H9 (cell line): Measurements from ENCODE around the gene TMEM165. TPM values are rescaled to one million over a fixed set of nuclear protein-coding genes. Genes with fewer than 3 reads are reported as not detected.

Source experiments
- DNase-seq: peaks from one replicate; pipeline ENCODE4 v3.0.0-alpha.2; 2017
- H2AFZ ChIP-seq: one replicate; pipeline ENCODE4 v1.6.1; 2013; ENCODE audit warnings: mild to moderate bottlenecking, low read length, control low read depth, moderate library complexity
- H2AK5ac ChIP-seq: 2 replicates; pipeline ENCODE4 v1.6.1; 2013; ENCODE audit warnings: low read length, control low read depth, mixed read lengths; ENCODE audit not compliant: insufficient read length
- H2BK120ac ChIP-seq: one replicate; pipeline ENCODE4 v1.6.1; 2013; ENCODE audit warnings: low read depth, mild to moderate bottlenecking, low read length, control low read depth, inconsistent platforms; ENCODE audit not compliant: poor library complexity, severe bottlenecking
- H2BK12ac ChIP-seq: 2 replicates; pipeline ENCODE4 v1.6.1; 2013; ENCODE audit warnings: low read length, control low read depth, mixed read lengths, low read depth; ENCODE audit not compliant: insufficient read length
- H2BK15ac ChIP-seq: 2 replicates; pipeline ENCODE4 v1.6.1; 2013; ENCODE audit warnings: low read depth, low read length, control low read depth
- H2BK20ac ChIP-seq: one replicate; pipeline ENCODE4 v1.6.1; 2013; ENCODE audit warnings: low read depth, mild to moderate bottlenecking, low read length, control low read depth, inconsistent platforms; ENCODE audit not compliant: poor library complexity, severe bottlenecking
- H2BK5ac ChIP-seq: 2 replicates; pipeline ENCODE4 v1.6.1; 2013; ENCODE audit warnings: low read length, control low read depth, mixed read lengths; ENCODE audit not compliant: insufficient read length
- H3K14ac ChIP-seq: 2 replicates; pipeline ENCODE4 v1.6.1; 2013; ENCODE audit warnings: low read length, control low read depth; ENCODE audit not compliant: insufficient read depth
- H3K18ac ChIP-seq: 2 replicates; pipeline ENCODE4 v1.6.1; 2013; ENCODE audit warnings: low read depth, mild to moderate bottlenecking, mixed read lengths, low read length, control low read depth; ENCODE audit not compliant: insufficient read length
- H3K23ac ChIP-seq: 2 replicates; pipeline ENCODE4 v1.6.1; 2013; ENCODE audit warnings: low read length, control low read depth, mixed read lengths, low read depth; ENCODE audit not compliant: insufficient read length
- H3K23me2 ChIP-seq: 2 replicates; pipeline ENCODE4 v1.6.1; 2013; ENCODE audit warnings: low read depth, mild to moderate bottlenecking, mixed read lengths, low read length, control low read depth; ENCODE audit not compliant: insufficient read length, poor library complexity, severe bottlenecking
- H3K27ac ChIP-seq: 2 replicates; pipeline ENCODE4 v1.5.1; 2013; ENCODE audit warnings: low read length, control low read depth, mixed read lengths, low read depth; ENCODE audit not compliant: insufficient read length
- H3K27me3 ChIP-seq: 2 replicates; pipeline ENCODE4 v1.6.1; 2013; ENCODE audit warnings: low read length, control low read depth, inconsistent platforms; ENCODE audit not compliant: insufficient read depth
- H3K4ac ChIP-seq: 2 replicates; pipeline ENCODE4 v1.6.1; 2013; ENCODE audit warnings: low read depth, mild to moderate bottlenecking, control low read depth, inconsistent platforms, low read length, moderate library complexity
- H3K4me1 ChIP-seq: 2 replicates; pipeline ENCODE4 v1.6.1; 2013; ENCODE audit warnings: low read length, control low read depth, inconsistent platforms; ENCODE audit not compliant: insufficient read depth
- H3K4me2 ChIP-seq: 2 replicates; pipeline ENCODE4 v1.6.1; 2013; ENCODE audit warnings: low read length, control low read depth, mixed read lengths; ENCODE audit not compliant: insufficient read length, insufficient read depth
- H3K56ac ChIP-seq: 2 replicates; pipeline ENCODE4 v1.6.1; 2013; ENCODE audit warnings: low read depth, mild to moderate bottlenecking, mixed read lengths, low read length, control low read depth; ENCODE audit not compliant: insufficient read length
- H3K79me1 ChIP-seq: 2 replicates; pipeline ENCODE4 v1.6.1; 2013; ENCODE audit warnings: low read depth, mild to moderate bottlenecking, moderate library complexity, low read length, control low read depth, inconsistent platforms; ENCODE audit not compliant: insufficient read depth, poor library complexity, severe bottlenecking
- H3K79me2 ChIP-seq: 2 replicates; pipeline ENCODE4 v1.6.1; 2013; ENCODE audit warnings: low read length, control low read depth, inconsistent platforms; ENCODE audit not compliant: insufficient read depth
- H3K9ac ChIP-seq: 2 replicates; pipeline ENCODE4 v1.6.1; 2013; ENCODE audit warnings: low read length, control low read depth, mixed read lengths; ENCODE audit not compliant: insufficient read length; ENCODE audit errors: extremely low read depth
- H3K9me3 ChIP-seq: one replicate; pipeline ENCODE4 v1.6.1; 2013; ENCODE audit warnings: low read depth, low read length, inconsistent platforms; ENCODE audit not compliant: control insufficient read depth
- H3T11ph ChIP-seq: one replicate; pipeline ENCODE4 v1.6.1; 2013; ENCODE audit warnings: mild to moderate bottlenecking, low read length, control low read depth, inconsistent platforms
- H4K20me1 ChIP-seq: one replicate; pipeline ENCODE4 v1.6.1; 2013; ENCODE audit not compliant: control insufficient read depth, insufficient read length, insufficient read depth
- H4K5ac ChIP-seq: 2 replicates; pipeline ENCODE4 v1.6.1; 2013; ENCODE audit warnings: low read depth, mild to moderate bottlenecking, mixed read lengths, low read length, control low read depth; ENCODE audit not compliant: insufficient read length
- H4K8ac ChIP-seq: replicated peaks from 2 replicates; pipeline ENCODE4 v1.6.1; 2013; ENCODE audit warnings: low read length, control low read depth, mixed read lengths, low read depth; ENCODE audit not compliant: insufficient read length
- H4K91ac ChIP-seq: 2 replicates; pipeline ENCODE4 v1.6.1; 2013; ENCODE audit warnings: low read depth, mild to moderate bottlenecking, moderate library complexity, mixed read lengths, low read length, control low read depth; ENCODE audit not compliant: insufficient read length
- H3K27ac Mint-ChIP-seq, 3 experiments: 2 replicates in 2 of 3; 3 replicates in 1 of 3; pipeline ENCODE4 v1.8.0; 2020 to 2021; ENCODE audit warnings: mixed read lengths in 3 of 3, mild to moderate bottlenecking in 1 of 3, moderate library complexity in 1 of 3
- H3K27me3 Mint-ChIP-seq: 2 replicates; pipeline ENCODE4 v1.8.0; 2021; ENCODE audit warnings: low read depth, mild to moderate bottlenecking, moderate library complexity, mixed read lengths
- H3K36me3 Mint-ChIP-seq, 3 experiments: 2 replicates in 2 of 3; 3 replicates in 1 of 3; pipeline ENCODE4 v1.8.0; 2020 to 2021; ENCODE audit warnings: low read depth in 3 of 3, mixed read lengths in 3 of 3; ENCODE audit not compliant: insufficient read depth in 1 of 3
- H3K4me1 Mint-ChIP-seq, 2 experiments: 2 replicates each; pipeline ENCODE4 v1.8.0; 2020; ENCODE audit warnings: mixed read lengths in 2 of 2
- H3K4me3 Mint-ChIP-seq, 2 experiments: 2 replicates in 1 of 2; 3 replicates in 1 of 2; pipeline ENCODE4 v1.8.0; 2020 to 2021; ENCODE audit warnings: mild to moderate bottlenecking in 2 of 2, mixed read lengths in 2 of 2, moderate library complexity in 1 of 2
- H3K9me3 Mint-ChIP-seq, 2 experiments: 2 replicates in 1 of 2; 3 replicates in 1 of 2; pipeline ENCODE4 v1.8.0; 2020; ENCODE audit warnings: mild to moderate bottlenecking in 2 of 2, mixed read lengths in 2 of 2, moderate library complexity in 1 of 2
- WGBS: extraction: QIAGEN DNeasy Blood & Tissue Kit; methylation state at CpG from one replicate; pipeline ENCODE4 v1.1.7; 2013; ENCODE audit warnings: missing lambda C conversion rate, low lambda C conversion rate, mixed read lengths; ENCODE audit not compliant: insufficient read length; ENCODE audit errors: extremely low coverage; 5-methylcytosine and 5-hydroxymethylcytosine counted together
- total RNA-seq: library from RNA; stranded (reverse); gene quantifications from 2 replicates; pipeline ENCODE4 v1.2.1, GENCODE V29; 2021
- TF ChIP-seq, protein P1 (sequence below): fragments of 200-600 bp; sonication (generic); conservative IDR thresholded peaks from 3 replicates; pipeline ENCODE4 v1.8.0; 2021; ENCODE audit warnings: antibody characterized with exemption, mild to moderate bottlenecking

TMEM165 gene
- total RNA-seq, 1 experiment from 2014 or later, result 87.2 TPM

DNA sequence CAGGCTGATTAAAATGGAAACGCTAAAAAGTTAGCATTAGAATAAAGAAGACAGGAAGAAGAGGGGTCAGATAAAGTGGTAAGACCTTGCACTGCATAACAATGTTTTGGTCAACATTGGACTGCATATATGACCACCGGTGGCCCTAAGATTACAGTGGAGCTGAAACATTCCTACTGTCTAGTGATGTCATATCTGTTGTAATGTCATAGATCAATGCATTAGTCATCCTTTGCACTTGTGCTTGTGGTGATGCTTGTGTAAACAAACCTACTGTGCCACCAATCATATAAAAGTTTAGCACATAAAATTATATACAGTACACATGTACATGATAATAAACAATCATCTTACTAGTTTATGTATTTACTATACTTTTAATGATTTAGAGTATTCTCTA lies 73.0 kb downstream of the TMEM165 start:
- Histone ChIP-seq H2BK120ac (no peak overlapping the region), H3K18ac (no peak overlapping the region), H4K91ac (no peak overlapping the region), H3K14ac (no peak overlapping the region), H4K8ac (no peak overlapping the region), H3K4me2 (no peak overlapping the region), H3K56ac (no peak overlapping the region), H3K23me2 (no peaks in the 10 kb centered on the region), H3T11ph (no peak overlapping the region), H2AFZ (no peak overlapping the region), H2BK15ac (no peak overlapping the region), H3K9ac (no peak overlapping the region), H3K79me2 (no peaks in the 10 kb centered on the region), H2BK5ac (no peak overlapping the region), H3K4me1 (no peaks in the 10 kb centered on the region), H4K20me1 (no peaks in the 10 kb centered on the region), H4K5ac (no peak overlapping the region), H2BK20ac (no peak overlapping the region), H3K27me3 (no peaks in the 10 kb centered on the region), H3K9me3 (no peaks in the 10 kb centered on the region), H3K4ac (no peak overlapping the region), H3K23ac (no peak overlapping the region), H3K79me1 (no peaks in the 10 kb centered on the region), H2AK5ac (no peak overlapping the region), H3K27ac (no peak overlapping the region), H2BK12ac (no peak overlapping the region)
- Mint-ChIP-seq H3K4me1 (peaks cover 4% of the 10 kb centered on the region in 2 experiments), H3K4me3 (no peak overlapping the region), H3K9me3 (no peaks in the 10 kb centered on the region), H3K36me3 (peaks cover 10 to 15% (median 13%) of the 10 kb centered on the region in 3 experiments), H3K27ac (no peak overlapping the region), H3K27me3 (no peaks in the 10 kb centered on the region)
- TF ChIP-seq, protein P1, sequence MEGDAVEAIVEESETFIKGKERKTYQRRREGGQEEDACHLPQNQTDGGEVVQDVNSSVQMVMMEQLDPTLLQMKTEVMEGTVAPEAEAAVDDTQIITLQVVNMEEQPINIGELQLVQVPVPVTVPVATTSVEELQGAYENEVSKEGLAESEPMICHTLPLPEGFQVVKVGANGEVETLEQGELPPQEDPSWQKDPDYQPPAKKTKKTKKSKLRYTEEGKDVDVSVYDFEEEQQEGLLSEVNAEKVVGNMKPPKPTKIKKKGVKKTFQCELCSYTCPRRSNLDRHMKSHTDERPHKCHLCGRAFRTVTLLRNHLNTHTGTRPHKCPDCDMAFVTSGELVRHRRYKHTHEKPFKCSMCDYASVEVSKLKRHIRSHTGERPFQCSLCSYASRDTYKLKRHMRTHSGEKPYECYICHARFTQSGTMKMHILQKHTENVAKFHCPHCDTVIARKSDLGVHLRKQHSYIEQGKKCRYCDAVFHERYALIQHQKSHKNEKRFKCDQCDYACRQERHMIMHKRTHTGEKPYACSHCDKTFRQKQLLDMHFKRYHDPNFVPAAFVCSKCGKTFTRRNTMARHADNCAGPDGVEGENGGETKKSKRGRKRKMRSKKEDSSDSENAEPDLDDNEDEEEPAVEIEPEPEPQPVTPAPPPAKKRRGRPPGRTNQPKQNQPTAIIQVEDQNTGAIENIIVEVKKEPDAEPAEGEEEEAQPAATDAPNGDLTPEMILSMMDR, result no peak
- WGBS, result no CpG with 5 or more reads among the region's 2 CpGs
- no peak for DNase-seq
